MCF 10A (cell line): ENCODE data around the gene PDE4D. TPM values are rescaled to one million over a fixed set of nuclear protein-coding genes. Genes with fewer than 3 reads are reported as not detected.

Experiments used
- BruUV-seq: library from RNA; stranded (reverse); fragments of 400-500 nt; replicated peaks from 2 replicates; lab custom pipeline; 2021; lab: Mats Ljungman, UMichigan
- CTCF ChIA-PET: fragments of 300-600 bp; sonication (Branson Sonifier 250); formaldehyde crosslinking; extraction: SDS; loops from one replicate; lab custom pipeline; 2021; ENCODE audit warnings: antibody characterized with exemption, inconsistent platforms; lab: Yijun Ruan, JAX
- POLR2A ChIA-PET: fragments of 300-600, 350-650 bp; sonication (Branson Sonifier 250); formaldehyde crosslinking; extraction: SDS; loops from one replicate; lab custom pipeline; 2020; ENCODE audit warnings: antibody characterized with exemption, inconsistent platforms; lab: Yijun Ruan, JAX
- DNase-seq: peaks from one replicate; pipeline ENCODE4 v3.0.0-alpha.2; 2018; ENCODE audit not compliant: unreplicated experiment
- H3K27ac Mint-ChIP-seq: one replicate; pipeline ENCODE4 v1.8.0; 2022; ENCODE audit warnings: mild to moderate bottlenecking, low read depth, mixed read lengths; ENCODE audit not compliant: unreplicated experiment
- H3K27me3 Mint-ChIP-seq: one replicate; pipeline ENCODE4 v1.8.0; 2022; ENCODE audit warnings: mixed read lengths; ENCODE audit not compliant: insufficient read depth, unreplicated experiment
- H3K36me3 Mint-ChIP-seq: one replicate; pipeline ENCODE4 v1.8.0; 2022; ENCODE audit warnings: mild to moderate bottlenecking, moderate library complexity, mixed read lengths; ENCODE audit not compliant: insufficient read depth, unreplicated experiment
- H3K4me1 Mint-ChIP-seq: one replicate; pipeline ENCODE4 v1.8.0; 2022; ENCODE audit warnings: mixed read lengths; ENCODE audit not compliant: insufficient read depth, unreplicated experiment
- H3K4me3 Mint-ChIP-seq: one replicate; pipeline ENCODE4 v1.8.0; 2022; ENCODE audit warnings: mild to moderate bottlenecking, moderate library complexity, mixed read lengths; ENCODE audit not compliant: unreplicated experiment
- H3K9me3 Mint-ChIP-seq: one replicate; pipeline ENCODE4 v1.8.0; 2022; ENCODE audit warnings: mixed read lengths; ENCODE audit not compliant: unreplicated experiment
- CTCF ChIP-seq: fragments of 200-600 bp; IDR thresholded peaks from one replicate; pipeline ENCODE4 v1.8.0; 2022; ENCODE audit warnings: antibody characterized with exemption, mild to moderate bottlenecking; ENCODE audit not compliant: unreplicated experiment
- intact Hi-C: fragments of 100-400 bp; cut with micrococcal nuclease; formaldehyde crosslinking; loops from 2 replicates; pipeline ENCODE4 v1.14.1; 2022
- total RNA-seq: library from RNA; stranded (reverse); gene quantifications from 2 replicates; pipeline ENCODE4 v1.2.3, GENCODE V29; 2022

Gene PDE4D
- total RNA-seq, 1 experiment from 2014 or later = 85.0 TPM

DNA sequence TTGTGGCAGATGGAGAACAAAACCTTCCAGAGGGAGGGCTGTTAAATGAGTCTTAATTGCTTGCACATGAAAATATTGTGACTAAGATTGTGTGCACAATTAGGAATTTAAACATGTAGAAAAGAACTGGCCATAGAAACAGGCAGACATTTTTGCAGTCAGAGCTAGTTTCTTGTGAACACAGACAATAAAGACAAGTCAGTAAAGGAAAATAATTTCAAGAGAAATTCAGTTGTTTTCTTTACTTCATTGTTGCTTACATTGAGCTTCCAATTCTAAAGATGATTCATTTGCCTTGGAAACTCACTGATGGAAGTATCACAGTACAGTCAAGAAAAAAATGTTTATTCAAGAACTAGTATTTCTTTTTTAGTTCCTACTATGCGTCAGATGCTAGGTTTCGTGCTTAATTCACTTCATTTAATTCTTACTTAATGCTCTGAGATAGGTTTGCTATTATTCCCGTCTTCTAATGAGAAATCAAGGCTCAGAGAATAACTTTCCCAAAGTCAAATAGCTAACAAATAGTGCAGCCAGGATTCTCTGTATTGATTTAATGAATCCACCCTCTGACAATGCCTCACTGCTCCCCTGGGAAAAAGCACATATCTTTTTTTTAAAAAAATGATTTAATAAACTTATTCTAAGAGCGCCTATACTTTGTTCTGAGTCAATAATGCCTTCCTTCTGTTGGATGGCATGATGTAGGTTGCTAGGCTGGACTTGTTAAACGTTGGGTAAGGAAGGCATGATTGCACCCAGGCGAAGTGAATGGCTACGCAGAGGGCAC is 729.3 kb downstream of the PDE4D start:
- ChIA-PET POLR2A (interaction anchor here (0.6 to 1.2 kb wide), 3 partner anchors 9 to 183 kb away, joined by 3 to 5 read pairs (median 4); no protein-coding TSS in a partner anchor), CTCF (interaction anchor here (0.5 to 1.4 kb wide), 2 partner anchors 10 to 272 kb away, joined by 3 to 4 read pairs; no protein-coding TSS in a partner anchor)
- intact Hi-C loops = no loop called here
- H3K36me3 Mint-ChIP-seq = peaks cover 9% of the 10 kb centered on the region
- no peaks in the 10 kb centered on the region for H3K27me3 Mint-ChIP-seq
- no peak for DNase-seq
- TF ChIP-seq CTCF = no peak
- BruUV-seq = no TSS peak
- no peaks in the 10 kb centered on the region for H3K9me3 Mint-ChIP-seq
- H3K4me1 Mint-ChIP-seq = no peaks in the 10 kb centered on the region
- no peak overlapping the region for H3K4me3 Mint-ChIP-seq
- no peak overlapping the region for H3K27ac Mint-ChIP-seq

- Mint-ChIP-seq H3K27ac (no peak overlapping the region), H3K4me3 (no peak overlapping the region), H3K36me3 (peaks cover 9% of the 10 kb centered on the region), H3K4me1 (peaks cover 6% of the 10 kb centered on the region), H3K9me3 (no peaks in the 10 kb centered on the region), H3K27me3 (no peaks in the 10 kb centered on the region)
- BruUV-seq = no TSS peak
- POLR2A ChIA-PET = no interaction called here
- CTCF ChIA-PET = interaction anchor here (1.0 to 1.7 kb wide), 3 partner anchors 12 to 28 kb away, joined by 3 to 9 read pairs (median 5); no protein-coding TSS in a partner anchor
- DNase-seq = no peak
- intact Hi-C loops = no loop called here
- no peak for TF ChIP-seq CTCF
These were observed 732.1 kb downstream of the PDE4D start for GRCh38 chr5:59161221-59162105.

DNA sequence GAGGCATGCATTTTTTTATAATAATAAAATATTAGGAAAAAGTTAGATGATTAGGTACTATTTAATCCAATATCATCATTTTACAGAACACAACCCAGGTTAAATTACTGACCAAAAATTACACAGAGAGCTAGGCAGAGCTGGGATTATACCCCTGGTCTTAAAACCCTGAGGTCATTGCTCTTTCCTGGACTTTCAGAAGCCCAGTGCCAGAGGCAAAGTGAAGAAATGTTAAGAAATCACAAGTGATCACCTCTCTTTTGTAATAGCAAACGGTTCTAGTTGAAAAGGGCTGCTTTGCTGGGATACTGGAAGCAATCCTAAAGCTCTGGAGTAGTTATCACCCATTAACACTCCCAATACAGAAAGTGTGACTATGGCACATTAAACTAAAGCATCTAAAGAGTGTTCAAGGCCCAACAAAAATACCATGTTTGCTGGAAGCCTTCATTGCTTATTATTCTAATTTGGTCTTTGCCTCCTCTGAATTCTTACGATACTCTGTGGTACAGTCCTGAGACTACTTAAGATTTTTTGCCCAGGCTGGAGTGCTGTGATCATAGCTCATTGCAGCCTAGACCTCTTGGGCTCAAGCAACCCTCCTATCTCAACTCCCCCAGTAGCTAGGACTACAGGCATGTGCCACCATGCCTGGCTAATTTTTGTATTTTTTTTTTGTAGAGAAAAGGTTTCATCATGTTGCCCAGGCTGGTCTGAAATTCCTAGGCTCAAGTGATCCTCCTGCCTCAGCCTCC is 734.7 kb downstream of the PDE4D start:
- no peaks in the 10 kb centered on the region for H3K9me3 Mint-ChIP-seq
- intact Hi-C loops = no loop called here
- BruUV-seq = no TSS peak
- peaks cover 6% of the 10 kb centered on the region for H3K4me1 Mint-ChIP-seq
- CTCF ChIA-PET = interaction anchor here (0.8 to 1.7 kb wide), 2 partner anchors 14 to 15 kb away, joined by 3 to 9 read pairs; no protein-coding TSS in a partner anchor
- peaks cover 9% of the 10 kb centered on the region for H3K36me3 Mint-ChIP-seq
- POLR2A ChIA-PET = interaction anchor here (1.1 kb wide), 1 partner anchor 124 kb away, joined by 3 read pairs; no protein-coding TSS in a partner anchor
- no peaks in the 10 kb centered on the region for H3K27me3 Mint-ChIP-seq
- peak; percentile 13 for DNase-seq
- H3K27ac Mint-ChIP-seq = no peak overlapping the region
- H3K4me3 Mint-ChIP-seq = no peak overlapping the region
- no peak for TF ChIP-seq CTCF
